Stomach (tissue), 4 donors: ENCODE data around the gene MICAL2.

Source experiments
- CTCF ChIP-seq, 7 experiments: fragments of 450-650 bp in 4 of 7; fragments of 200-600 bp in 3 of 7; sonication (generic) in 3 of 7; IDR thresholded peaks; one replicate each; pipeline ENCODE4 v1.5.1; 2016 to 2019; ENCODE audit warnings: antibody characterized with exemption in 7 of 7, control low read depth in 2 of 7, mild to moderate bottlenecking in 1 of 7
- POLR2AphosphoS5 ChIP-seq, 3 donors: sonication (generic); formaldehyde crosslinking; IDR thresholded peaks; one replicate each; pipeline ENCODE4 v1.6.1; 2016; ENCODE audit warnings: antibody characterized with exemption in 3 of 3

- TF ChIP-seq CTCF (IDR thresholded peaks at IDR 0.05) (no peak), POLR2AphosphoS5 (IDR thresholded peaks at IDR 0.05) (no peak)
Observed at GRCh38 chr11:12169822-12170221, 59.4 kb downstream of the MICAL2 start.
